ENCODE measurements around the gene ELK3.
A peak's percentile ranks its signal among the peaks of the same experiment; 100 is the strongest.

Gene ELK3

GRCh38 chr12:96235484-96235826 lies 41.3 kb downstream of the ELK3 start:
- peak; percentile 47 to 66 for DNase-seq

- peak in 1 of 2 experiments; percentile 49 for DNase-seq
Measured at GRCh38 chr12:96236221-96236822, 42.1 kb downstream of the ELK3 start.

- DNase-seq: no peak
Measured at GRCh38 chr12:96237035-96237434, 42.9 kb downstream of the ELK3 start.

GRCh38 chr12:96237465-96238077 lies 43.4 kb downstream of the ELK3 start:
- peak in 1 of 2 experiments; percentile 6 for DNase-seq

GRCh38 chr12:96238336-96239047 lies 44.3 kb downstream of the ELK3 start:
- DNase-seq: no peak

- no peak for DNase-seq
Measured at GRCh38 chr12:96239711-96240635, 45.8 kb downstream of the ELK3 start.

- DNase-seq: no peak
Measured at GRCh38 chr12:96240656-96241055, 46.5 kb downstream of the ELK3 start.

- DNase-seq: no peak
Measured at GRCh38 chr12:96241431-96241830, 47.3 kb downstream of the ELK3 start.

GRCh38 chr12:96241846-96242256 lies 47.7 kb downstream of the ELK3 start:
- no peak for DNase-seq

- no peak for DNase-seq
Measured at GRCh38 chr12:96242597-96242996, 48.4 kb downstream of the ELK3 start.

GRCh38 chr12:96244826-96245225 lies 50.7 kb downstream of the ELK3 start:
- no peak for DNase-seq

GRCh38 chr12:96246926-96247505 lies 52.8 kb downstream of the ELK3 start:
- no peak for DNase-seq

GRCh38 chr12:96247563-96247962 lies 53.4 kb downstream of the ELK3 start:
- no peak for DNase-seq

- DNase-seq: no peak
Measured at GRCh38 chr12:96248136-96248931, 54.2 kb downstream of the ELK3 start.

- peak in 1 of 2 experiments; percentile 34 for DNase-seq
Measured at GRCh38 chr12:96249196-96250118, 55.3 kb downstream of the ELK3 start.

GRCh38 chr12:96250119-96250685 lies 56.0 kb downstream of the ELK3 start:
- DNase-seq: no peak

- DNase-seq: no peak
Measured at GRCh38 chr12:96255077-96255476, 60.9 kb downstream of the ELK3 start.

GRCh38 chr12:96256672-96257361 lies 62.6 kb downstream of the ELK3 start:
- DNase-seq: no peak

- no peak for DNase-seq
Measured at GRCh38 chr12:96257550-96258103, 63.5 kb downstream of the ELK3 start.

Data from NCI-H446 (cell line).